ENCODE measurements around the gene ODF2.
"Not testable (repeated sequence)": the region's sequence is repeated elsewhere in the genome, so short reads cannot be mapped to it uniquely, and the experiment has no call there.

ODF2 gene

DNA sequence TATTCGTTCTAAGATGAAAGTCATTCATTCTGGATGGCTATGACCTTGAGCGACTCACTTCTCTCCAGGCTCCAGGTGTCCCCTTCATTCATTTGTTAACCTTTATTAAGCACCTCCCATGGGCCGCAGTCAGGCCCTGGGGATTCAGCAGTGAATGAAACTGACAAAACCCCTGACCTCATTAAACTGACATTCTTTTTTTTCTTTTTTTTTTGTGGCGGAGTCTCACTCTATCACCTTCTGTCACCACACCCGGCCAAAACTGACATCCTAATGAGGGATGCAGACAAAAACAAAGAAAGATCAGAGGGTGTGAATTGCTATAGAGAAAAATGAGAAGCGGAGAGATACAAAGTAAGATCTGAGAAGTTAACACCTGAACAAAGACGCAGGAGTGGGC lies 16.5 kb upstream of the ODF2 start:
- in situ Hi-C loops (cut with MboI; ENCODE audit: low sequenced_read_pairs, unreplicated experiment), result no loop called here
- TF ChIP-seq, protein P1, sequence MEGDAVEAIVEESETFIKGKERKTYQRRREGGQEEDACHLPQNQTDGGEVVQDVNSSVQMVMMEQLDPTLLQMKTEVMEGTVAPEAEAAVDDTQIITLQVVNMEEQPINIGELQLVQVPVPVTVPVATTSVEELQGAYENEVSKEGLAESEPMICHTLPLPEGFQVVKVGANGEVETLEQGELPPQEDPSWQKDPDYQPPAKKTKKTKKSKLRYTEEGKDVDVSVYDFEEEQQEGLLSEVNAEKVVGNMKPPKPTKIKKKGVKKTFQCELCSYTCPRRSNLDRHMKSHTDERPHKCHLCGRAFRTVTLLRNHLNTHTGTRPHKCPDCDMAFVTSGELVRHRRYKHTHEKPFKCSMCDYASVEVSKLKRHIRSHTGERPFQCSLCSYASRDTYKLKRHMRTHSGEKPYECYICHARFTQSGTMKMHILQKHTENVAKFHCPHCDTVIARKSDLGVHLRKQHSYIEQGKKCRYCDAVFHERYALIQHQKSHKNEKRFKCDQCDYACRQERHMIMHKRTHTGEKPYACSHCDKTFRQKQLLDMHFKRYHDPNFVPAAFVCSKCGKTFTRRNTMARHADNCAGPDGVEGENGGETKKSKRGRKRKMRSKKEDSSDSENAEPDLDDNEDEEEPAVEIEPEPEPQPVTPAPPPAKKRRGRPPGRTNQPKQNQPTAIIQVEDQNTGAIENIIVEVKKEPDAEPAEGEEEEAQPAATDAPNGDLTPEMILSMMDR (IDR thresholded peaks at IDR 0.05; ENCODE audit: borderline replicate concordance, control extremely low read depth, extremely low read depth, insufficient read depth, missing control alignments), result no peak
- DNase-seq (ENCODE audit: low spot score), result no peak

DNA sequence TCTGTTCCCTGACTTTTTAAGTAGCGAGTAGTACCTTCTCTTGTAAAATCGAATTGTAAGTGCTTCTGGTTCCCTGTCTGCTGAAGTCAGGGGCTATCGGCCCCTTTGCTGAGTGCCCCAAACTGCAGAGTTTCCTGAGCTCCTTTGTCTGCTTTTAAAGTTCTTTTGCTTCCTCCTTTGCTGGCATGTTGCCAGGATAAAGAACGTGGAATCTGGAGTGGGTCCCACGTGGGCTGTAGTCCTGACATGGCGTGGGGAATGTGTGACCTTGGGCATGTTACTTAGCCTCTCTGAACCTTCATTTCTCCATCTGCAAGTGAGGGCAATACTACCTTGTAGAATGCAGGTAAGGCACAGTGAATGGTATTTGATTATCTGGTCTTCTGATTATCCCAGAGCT lies 13.7 kb upstream of the ODF2 start:
- in situ Hi-C loops (cut with MboI; ENCODE audit: low sequenced_read_pairs, unreplicated experiment), result no loop called here
- no peak for DNase-seq (ENCODE audit: low spot score)
- TF ChIP-seq, protein P1 (IDR thresholded peaks at IDR 0.05; ENCODE audit: borderline replicate concordance, control extremely low read depth, extremely low read depth, insufficient read depth, missing control alignments), result no peak

DNA sequence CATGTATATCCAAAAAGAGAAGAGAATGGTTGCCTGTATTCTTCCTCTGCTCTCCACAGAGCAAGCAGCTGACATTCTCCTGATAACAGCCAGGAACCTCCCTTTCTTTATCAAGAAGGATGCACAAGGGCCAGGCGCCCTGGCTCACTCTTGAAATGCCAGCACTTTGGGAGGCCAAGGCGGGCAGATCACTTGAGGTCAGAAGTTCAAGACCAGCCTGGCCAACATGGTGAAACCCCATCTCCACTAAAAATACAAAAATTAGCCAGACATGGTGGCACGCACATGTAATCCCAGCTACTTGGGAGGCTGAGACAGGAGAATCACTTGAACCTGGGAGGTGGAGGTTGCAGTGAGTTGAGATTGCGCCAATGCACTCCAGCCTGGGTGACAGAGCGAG lies 9.3 kb upstream of the ODF2 start:
- in situ Hi-C loops (cut with MboI; ENCODE audit: low sequenced_read_pairs, unreplicated experiment); DNase-seq (ENCODE audit: low spot score): not testable (repeated sequence)

DNA sequence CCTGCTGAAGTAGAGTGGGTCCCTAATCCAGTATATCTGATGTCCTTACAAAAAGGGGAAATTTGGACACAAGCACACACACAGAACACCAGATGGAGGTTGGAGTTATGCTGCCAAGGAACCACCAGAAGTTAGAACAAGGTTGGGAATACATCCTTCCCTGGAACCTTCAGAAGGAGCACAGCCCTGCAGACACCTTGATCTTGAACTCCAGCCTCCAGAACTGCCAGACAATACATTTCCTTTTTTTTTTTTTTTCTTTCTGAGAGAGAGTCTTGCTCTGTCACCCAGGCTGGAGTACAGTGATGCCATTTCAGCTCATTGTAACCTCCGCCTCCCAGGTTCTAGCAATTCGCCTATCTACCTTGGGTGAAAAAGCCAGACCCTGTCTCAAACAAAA lies 7.1 kb upstream of the ODF2 start:
- TF ChIP-seq, protein P1 (IDR thresholded peaks at IDR 0.05; ENCODE audit: borderline replicate concordance, control extremely low read depth, extremely low read depth, insufficient read depth, missing control alignments), result no peak
- in situ Hi-C loops (cut with MboI; ENCODE audit: low sequenced_read_pairs, unreplicated experiment), result no loop called here
- DNase-seq (ENCODE audit: low spot score), result no peak

DNA sequence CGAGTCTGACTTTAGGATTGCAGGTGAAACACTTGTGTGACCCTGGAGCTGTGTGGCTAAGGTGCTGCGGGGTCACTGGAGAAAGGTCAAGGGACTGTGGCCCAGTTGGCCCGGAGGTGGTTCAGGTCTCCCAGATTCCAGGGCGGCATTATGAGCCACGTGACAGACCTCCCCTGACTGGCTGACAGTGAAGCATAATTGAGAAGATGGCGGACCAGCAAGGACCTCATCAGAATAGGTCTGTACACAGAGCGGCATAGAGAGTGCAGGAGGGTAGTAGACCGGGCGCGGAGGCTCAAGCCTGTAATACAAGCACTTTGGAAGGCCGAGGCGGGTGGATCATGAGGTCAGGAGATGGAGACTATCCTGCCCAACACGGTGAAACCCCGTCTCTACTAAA lies 815 bp upstream of the ODF2 start:
- TF ChIP-seq, protein P1 (IDR thresholded peaks at IDR 0.05; ENCODE audit: borderline replicate concordance, control extremely low read depth, extremely low read depth, insufficient read depth, missing control alignments), result no peak
- in situ Hi-C loops (cut with MboI; ENCODE audit: low sequenced_read_pairs, unreplicated experiment), result no loop called here
- DNase-seq (ENCODE audit: low spot score), result no peak

DNA sequence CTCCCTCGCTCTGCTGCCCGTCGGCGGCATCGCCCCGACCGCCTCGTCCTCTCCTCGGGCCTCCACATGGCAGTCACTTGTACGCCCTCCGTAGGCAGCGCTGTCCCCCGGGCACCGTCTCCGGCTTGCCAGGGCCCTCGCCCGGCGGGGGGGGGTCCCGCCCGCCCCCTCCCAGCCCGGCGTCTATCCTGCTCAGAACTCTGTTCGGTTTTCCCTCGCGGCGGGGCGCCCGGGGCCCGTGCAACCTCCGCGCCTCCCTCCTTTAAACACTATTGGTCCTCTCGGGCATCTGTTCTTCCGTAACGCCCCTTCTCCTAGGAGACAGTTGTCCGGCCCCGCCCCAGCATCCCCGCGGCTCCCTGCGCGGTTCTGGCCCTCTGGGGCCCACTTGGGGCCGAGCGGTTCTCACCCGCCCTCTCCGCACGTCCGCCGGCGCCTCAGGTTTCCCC lies 831 bp downstream of the ODF2 start:
- TF ChIP-seq, protein P1 (IDR thresholded peaks at IDR 0.05; ENCODE audit: borderline replicate concordance, control extremely low read depth, extremely low read depth, insufficient read depth, missing control alignments), result no peak
- peak; percentile 96 for DNase-seq (ENCODE audit: low spot score)
- in situ Hi-C loops (cut with MboI; ENCODE audit: low sequenced_read_pairs, unreplicated experiment), result no loop called here

DNA sequence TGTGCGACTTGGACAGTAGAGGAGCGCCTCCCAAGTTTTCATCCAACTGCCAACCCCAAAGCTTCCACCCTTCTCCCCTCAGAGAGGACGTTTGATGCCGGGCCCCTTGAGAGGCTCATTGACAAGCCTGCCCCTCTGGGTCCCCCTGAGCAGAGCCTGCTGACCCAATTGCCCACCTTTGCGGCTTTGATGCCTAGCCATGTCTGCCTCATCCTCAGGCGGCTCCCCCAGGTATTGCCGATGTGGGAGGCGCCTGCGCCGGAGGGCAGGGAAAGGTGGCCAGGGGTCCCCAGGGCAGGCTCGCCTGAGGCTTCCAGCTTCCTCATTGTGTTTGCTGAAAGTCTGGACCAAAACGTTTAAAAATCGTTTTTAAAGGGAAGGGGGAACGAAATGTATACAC lies 1.4 kb downstream of the ODF2 start:
- TF ChIP-seq, protein P1 (IDR thresholded peaks at IDR 0.05; ENCODE audit: borderline replicate concordance, control extremely low read depth, extremely low read depth, insufficient read depth, missing control alignments), result no peak
- in situ Hi-C loops (cut with MboI; ENCODE audit: low sequenced_read_pairs, unreplicated experiment), result no loop called here
- no peak for DNase-seq (ENCODE audit: low spot score)

Measured in GM13976 (cell line).